DND-41 (cell line): ENCODE results near the gene KPTN.

Experiments
- ATAC-seq: fragments of 200-7000 bp; cut with Tn5 transposase; 3 replicates; pipeline ENCODE4 v1.9.1; 2021; ENCODE audit warnings: low read depth; ENCODE audit not compliant: insufficient read depth
- DNase-seq: peaks from one replicate; pipeline ENCODE4 v3.0.0-alpha.2; 2020
- H2AFZ ChIP-seq: 2 replicates; pipeline ENCODE4 v1.6.0; 2012; ENCODE audit warnings: low read depth, low read length
- H3K27ac ChIP-seq: 2 replicates; pipeline ENCODE4 v1.5.1; 2012; ENCODE audit warnings: low read length, inconsistent platforms
- H3K27me3 ChIP-seq: fragments of 200-600 bp; sonication (generic); 2 replicates; pipeline ENCODE4 v1.6.0; 2012; ENCODE audit warnings: low read length, mild to moderate bottlenecking, inconsistent platforms; ENCODE audit not compliant: insufficient read depth, poor library complexity
- H3K36me3 ChIP-seq: 2 replicates; pipeline ENCODE4 v1.5.1; 2012; ENCODE audit warnings: low read length, inconsistent platforms; ENCODE audit not compliant: insufficient read depth
- H3K4me1 ChIP-seq: 2 replicates; pipeline ENCODE4 v1.5.1; 2012; ENCODE audit warnings: mild to moderate bottlenecking, low read length; ENCODE audit not compliant: insufficient read depth
- H3K4me2 ChIP-seq: 2 replicates; pipeline ENCODE4 v1.6.0; 2012; ENCODE audit warnings: mild to moderate bottlenecking, moderate library complexity, low read length, inconsistent platforms; ENCODE audit not compliant: insufficient read depth
- H3K4me3 ChIP-seq, 2 experiments: fragments of 200-600 bp in 1 of 2; shearing (Covaris generic) in 1 of 2; 2 replicates each; pipeline ENCODE4 v1.5.1; 2012 to 2016; ENCODE audit warnings: inconsistent platforms in 2 of 2, low read length in 2 of 2, mild to moderate bottlenecking in 2 of 2, low read depth in 1 of 2, moderate library complexity in 1 of 2
- H3K79me2 ChIP-seq: 2 replicates; pipeline ENCODE4 v1.6.0; 2012; ENCODE audit warnings: low read length, inconsistent platforms; ENCODE audit not compliant: insufficient read depth
- H3K9ac ChIP-seq: 2 replicates; pipeline ENCODE4 v1.6.0; 2012; ENCODE audit warnings: low read depth, mild to moderate bottlenecking, inconsistent platforms, low read length, moderate library complexity
- H3K9me3 ChIP-seq: 2 replicates; pipeline ENCODE4 v1.5.1; 2012; ENCODE audit warnings: low read length, moderate library complexity, mild to moderate bottlenecking, inconsistent platforms; ENCODE audit not compliant: insufficient read depth, severe bottlenecking
- H4K20me1 ChIP-seq: 2 replicates; pipeline ENCODE4 v1.6.0; 2012; ENCODE audit warnings: low read length; ENCODE audit not compliant: insufficient read depth
- CTCF ChIP-seq: IDR thresholded peaks from 2 replicates; pipeline ENCODE4 v1.5.1; 2012; ENCODE audit warnings: borderline replicate concordance, low read length, moderate library complexity, mild to moderate bottlenecking; ENCODE audit not compliant: poor library complexity, severe bottlenecking; ENCODE audit errors: extremely low read depth
- EZH2 ChIP-seq: IDR thresholded peaks from 3 replicates; pipeline ENCODE4 v1.6.1; 2012; ENCODE audit warnings: borderline replicate concordance, low read depth, mild to moderate bottlenecking, moderate library complexity, low read length, inconsistent platforms; ENCODE audit not compliant: severe bottlenecking

The KPTN gene

GRCh38 chr19:47512183-47512947 lies 28.3 kb upstream of the KPTN start:
- Histone ChIP-seq H3K9ac (peak overlapping the region; percentile 71; the same call in 1 of the 2 replicates), H3K27ac (no peak overlapping the region), H3K36me3 (no peaks in the 10 kb centered on the region; the same call in 1 of the 2 replicates), H3K4me3 (peak overlapping the region in 1 of 2 experiments; percentile 90; a peak in 1 of 4 replicates), H3K4me2 (peak overlapping the region; percentile 85), H3K79me2 (peaks cover 74% of the 10 kb centered on the region), H4K20me1 (peaks cover 69% of the 10 kb centered on the region), H2AFZ (no peak overlapping the region), H3K9me3 (no peaks in the 10 kb centered on the region), H3K27me3 (no peaks in the 10 kb centered on the region), H3K4me1 (peaks cover 43% of the 10 kb centered on the region)
- DNase-seq (no peak), ATAC-seq (no peak)
- TF ChIP-seq CTCF (no peak), EZH2 (no peak)

GRCh38 chr19:47511681-47512080 lies 27.7 kb upstream of the KPTN start:
- TF ChIP-seq EZH2 = no peak
- TF ChIP-seq CTCF = no peak
- no peak for DNase-seq

GRCh38 chr19:47511128-47511517 lies 27.1 kb upstream of the KPTN start:
- TF ChIP-seq EZH2 = no peak
- TF ChIP-seq CTCF = no peak
- Histone ChIP-seq H4K20me1 (peaks cover 81% of the 10 kb centered on the region), H2AFZ (no peak overlapping the region), H3K27me3 (no peaks in the 10 kb centered on the region), H3K4me2 (no peak overlapping the region), H3K79me2 (peaks cover 85% of the 10 kb centered on the region), H3K9ac (no peak overlapping the region), H3K9me3 (no peaks in the 10 kb centered on the region), H3K36me3 (no peaks in the 10 kb centered on the region; the same call in 1 of the 2 replicates), H3K4me3 (no peak overlapping the region), H3K27ac (no peak overlapping the region), H3K4me1 (peaks cover 33% of the 10 kb centered on the region)
- ATAC-seq (no peak), DNase-seq (no peak)

More at GRCh38 chr19:47511681-47512080, 27.7 kb upstream of the KPTN start:
- no peak for ATAC-seq
- Histone ChIP-seq H3K36me3 (no peaks in the 10 kb centered on the region; the same call in 1 of the 2 replicates), H3K9me3 (no peaks in the 10 kb centered on the region), H3K9ac (no peak overlapping the region), H4K20me1 (peaks cover 75% of the 10 kb centered on the region), H3K4me1 (peaks cover 36% of the 10 kb centered on the region), H3K4me2 (peak overlapping the region; percentile 13; the same call in 1 of the 2 replicates), H3K27ac (no peak overlapping the region), H2AFZ (no peak overlapping the region), H3K27me3 (no peaks in the 10 kb centered on the region), H3K79me2 (peaks cover 80% of the 10 kb centered on the region), H3K4me3 (no peak overlapping the region)
